Neural cell (in vitro differentiated cells): ENCODE measurements around the gene RBMS2. TPM values are rescaled to one million over a fixed set of nuclear protein-coding genes. Genes with fewer than 3 reads are reported as not detected.

Source experiments
- H2AFZ ChIP-seq: fragments of 200-600, 300-800 bp; sonication (generic), shearing (Covaris generic); 2 replicates; pipeline ENCODE4 v1.6.0; 2014; ENCODE audit warnings: low read depth, mild to moderate bottlenecking, antibody characterized with exemption, low read length, moderate library complexity
- H3F3A ChIP-seq: fragments of 200-600 bp; shearing (Covaris generic); 2 replicates; pipeline ENCODE4 v1.6.1; 2016; ENCODE audit warnings: mild to moderate bottlenecking, moderate library complexity, mixed read lengths, antibody characterized with exemption, low read length; ENCODE audit not compliant: insufficient read depth, poor library complexity, severe bottlenecking
- H3K27ac ChIP-seq: fragments of 200-600, 300-800 bp; sonication (generic), shearing (Covaris generic); 2 replicates; pipeline ENCODE4 v1.5.1; 2014; ENCODE audit warnings: mild to moderate bottlenecking, low read length, moderate library complexity
- H3K27me3 ChIP-seq: fragments of 300-800, 200-600 bp; sonication (generic), shearing (Covaris generic); 2 replicates; pipeline ENCODE4 v1.6.0; 2014; ENCODE audit warnings: mild to moderate bottlenecking, low read depth, low read length, moderate library complexity; ENCODE audit not compliant: insufficient read depth
- H3K36me3 ChIP-seq: fragments of 300-800, 200-600 bp; sonication (generic), shearing (Covaris generic); 2 replicates; pipeline ENCODE4 v1.5.1; 2014; ENCODE audit warnings: mild to moderate bottlenecking, antibody characterized with exemption, low read length, moderate library complexity; ENCODE audit not compliant: insufficient read depth
- H3K4me2 ChIP-seq: fragments of 300-800, 200-600 bp; sonication (generic), shearing (Covaris generic); 2 replicates; pipeline ENCODE4 v1.6.0; 2014; ENCODE audit warnings: mild to moderate bottlenecking, low read length
- H3K4me3 ChIP-seq: fragments of 300-800, 200-600 bp; sonication (generic), shearing (Covaris generic); 2 replicates; pipeline ENCODE4 v1.5.1; 2014; ENCODE audit warnings: mild to moderate bottlenecking, low read length, moderate library complexity
- H3K79me2 ChIP-seq: fragments of 200-600 bp; shearing (Covaris generic); replicated peaks from 2 replicates; pipeline ENCODE4 v1.6.0; 2014; ENCODE audit warnings: mild to moderate bottlenecking, low read length, moderate library complexity; ENCODE audit not compliant: insufficient read depth
- H3K9ac ChIP-seq: fragments of 300-800, 200-600 bp; sonication (generic), shearing (Covaris generic); 2 replicates; pipeline ENCODE4 v1.6.1; 2016; ENCODE audit warnings: mild to moderate bottlenecking, low read length, mixed read lengths
- H3K9me2 ChIP-seq: fragments of 200-600 bp; shearing (Covaris generic); 2 replicates; pipeline ENCODE4 v1.6.1; 2016; ENCODE audit warnings: mild to moderate bottlenecking, low read length, mixed read lengths; ENCODE audit not compliant: insufficient read depth
- H3K9me3 ChIP-seq: fragments of 200-600, 300-800 bp; sonication (generic), shearing (Covaris generic); 2 replicates; pipeline ENCODE4 v1.6.1; 2016; ENCODE audit warnings: mild to moderate bottlenecking, mixed run types, low read length, moderate library complexity, mixed read lengths
- H4K20me1 ChIP-seq: fragments of 200-600 bp; shearing (Covaris generic); 2 replicates; pipeline ENCODE4 v1.6.1; 2016; ENCODE audit warnings: mild to moderate bottlenecking, mixed run types; ENCODE audit not compliant: insufficient read depth
- EP300 ChIP-seq: fragments of 450-650 bp; conservative IDR thresholded peaks from 2 replicates; pipeline ENCODE4 v1.6.1; 2014; ENCODE audit warnings: antibody characterized with exemption, mild to moderate bottlenecking, moderate library complexity; ENCODE audit not compliant: poor library complexity, severe bottlenecking
- EZH2 ChIP-seq: fragments of 200-600, 300-800 bp; shearing (Covaris generic), sonication (generic); IDR thresholded peaks from 2 replicates; pipeline ENCODE4 v1.6.1; 2014; ENCODE audit warnings: antibody characterized with exemption, low read length, borderline replicate concordance, mild to moderate bottlenecking; ENCODE audit not compliant: insufficient read depth, poor library complexity, severe bottlenecking
- MXI1 ChIP-seq: fragments of 450-650 bp; conservative IDR thresholded peaks from 2 replicates; pipeline ENCODE4 v1.6.1; 2014; ENCODE audit warnings: antibody characterized with exemption, mild to moderate bottlenecking; ENCODE audit not compliant: poor library complexity, severe bottlenecking
- POLR2AphosphoS5 ChIP-seq: IDR thresholded peaks from 2 replicates; pipeline ENCODE4 v1.6.1; 2012
- RAD21 ChIP-seq: fragments of 450-650 bp; conservative IDR thresholded peaks from 2 replicates; pipeline ENCODE4 v1.6.1; 2014; ENCODE audit warnings: antibody characterized with exemption, mild to moderate bottlenecking, moderate library complexity
- SMC3 ChIP-seq: fragments of 450-650 bp; conservative IDR thresholded peaks from 2 replicates; pipeline ENCODE4 v1.6.1; 2014; ENCODE audit warnings: antibody characterized with exemption, mild to moderate bottlenecking, moderate library complexity; ENCODE audit not compliant: poor library complexity
- TAF1 ChIP-seq: IDR thresholded peaks from 2 replicates; pipeline ENCODE4 v1.6.1; 2012; ENCODE audit warnings: low read depth
- polyA plus RNA-seq: library from polyadenylated mRNA; depleted of rRNA; stranded (reverse); fragments of >200 nt; gene quantifications from 2 replicates; pipeline ENCODE4 v1.2.3, GENCODE V29; 2014
- TF ChIP-seq, protein P1 (sequence below): fragments of 450-650 bp; IDR thresholded peaks from 2 replicates; pipeline ENCODE4 v1.5.1; 2014; ENCODE audit warnings: antibody characterized with exemption, mild to moderate bottlenecking, moderate library complexity; ENCODE audit not compliant: poor library complexity, severe bottlenecking
- TF ChIP-seq, protein P2 (sequence below): IDR thresholded peaks from 2 replicates; pipeline ENCODE4 v1.6.1; 2012; ENCODE audit warnings: borderline replicate concordance

The RBMS2 gene
- polyA plus RNA-seq, 1 donor from 2014 or later: 2.4 TPM

DNA sequence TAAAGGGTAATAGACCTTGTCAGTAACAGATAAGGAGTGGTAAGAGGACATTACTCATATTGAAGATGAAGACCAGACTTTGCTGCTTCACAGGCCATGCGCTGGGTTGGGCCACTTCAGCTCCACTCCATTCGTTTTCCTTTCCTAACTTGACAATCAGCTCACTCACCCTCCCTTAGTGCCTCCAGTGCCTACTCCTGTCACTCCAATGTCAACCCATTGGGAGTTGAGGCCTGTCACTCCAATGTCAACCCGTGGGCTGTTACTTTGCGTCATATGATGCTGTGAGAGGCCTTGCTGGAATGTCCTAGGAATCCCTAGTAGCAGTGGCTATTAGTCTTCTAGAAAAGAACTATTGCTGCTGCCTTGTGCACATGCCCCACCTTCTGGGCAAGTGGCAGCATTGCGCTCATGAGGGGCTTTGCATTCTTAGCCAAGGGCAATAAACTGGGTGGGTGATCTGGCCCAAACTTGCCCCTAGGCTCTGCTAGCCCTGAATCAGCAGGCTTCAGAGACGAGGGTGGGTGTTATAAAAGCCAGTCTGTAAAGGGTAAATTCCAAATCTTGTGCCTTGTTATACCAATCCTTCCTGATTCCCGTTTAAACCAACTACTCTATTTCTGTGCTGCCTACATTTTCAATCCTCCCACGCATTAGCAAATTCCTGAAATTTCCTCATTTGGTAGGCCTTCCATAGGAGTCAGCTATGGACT lies 72.4 kb downstream of the RBMS2 start:
- Histone ChIP-seq H3K9me3 (no peaks in the 10 kb centered on the region), H3K9ac (no peak overlapping the region), H3K79me2 (no peaks in the 10 kb centered on the region), H2AFZ (no peak overlapping the region), H3K36me3 (no peaks in the 10 kb centered on the region), H3K4me3 (no peak overlapping the region), H4K20me1 (no peaks in the 10 kb centered on the region), H3F3A (no peaks in the 10 kb centered on the region), H3K9me2 (no peaks in the 10 kb centered on the region), H3K27ac (no peak overlapping the region), H3K4me2 (no peak overlapping the region), H3K27me3 (no peaks in the 10 kb centered on the region)
- TF ChIP-seq SMC3: peak; percentile 77
- no peak for TF ChIP-seq MXI1
- peak; percentile 25 for TF ChIP-seq TAF1
- TF ChIP-seq, protein P1, sequence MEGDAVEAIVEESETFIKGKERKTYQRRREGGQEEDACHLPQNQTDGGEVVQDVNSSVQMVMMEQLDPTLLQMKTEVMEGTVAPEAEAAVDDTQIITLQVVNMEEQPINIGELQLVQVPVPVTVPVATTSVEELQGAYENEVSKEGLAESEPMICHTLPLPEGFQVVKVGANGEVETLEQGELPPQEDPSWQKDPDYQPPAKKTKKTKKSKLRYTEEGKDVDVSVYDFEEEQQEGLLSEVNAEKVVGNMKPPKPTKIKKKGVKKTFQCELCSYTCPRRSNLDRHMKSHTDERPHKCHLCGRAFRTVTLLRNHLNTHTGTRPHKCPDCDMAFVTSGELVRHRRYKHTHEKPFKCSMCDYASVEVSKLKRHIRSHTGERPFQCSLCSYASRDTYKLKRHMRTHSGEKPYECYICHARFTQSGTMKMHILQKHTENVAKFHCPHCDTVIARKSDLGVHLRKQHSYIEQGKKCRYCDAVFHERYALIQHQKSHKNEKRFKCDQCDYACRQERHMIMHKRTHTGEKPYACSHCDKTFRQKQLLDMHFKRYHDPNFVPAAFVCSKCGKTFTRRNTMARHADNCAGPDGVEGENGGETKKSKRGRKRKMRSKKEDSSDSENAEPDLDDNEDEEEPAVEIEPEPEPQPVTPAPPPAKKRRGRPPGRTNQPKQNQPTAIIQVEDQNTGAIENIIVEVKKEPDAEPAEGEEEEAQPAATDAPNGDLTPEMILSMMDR: peak; percentile 83
- peak; percentile 6 for TF ChIP-seq POLR2AphosphoS5
- TF ChIP-seq RAD21: peak; percentile 78
- TF ChIP-seq, protein P2, sequence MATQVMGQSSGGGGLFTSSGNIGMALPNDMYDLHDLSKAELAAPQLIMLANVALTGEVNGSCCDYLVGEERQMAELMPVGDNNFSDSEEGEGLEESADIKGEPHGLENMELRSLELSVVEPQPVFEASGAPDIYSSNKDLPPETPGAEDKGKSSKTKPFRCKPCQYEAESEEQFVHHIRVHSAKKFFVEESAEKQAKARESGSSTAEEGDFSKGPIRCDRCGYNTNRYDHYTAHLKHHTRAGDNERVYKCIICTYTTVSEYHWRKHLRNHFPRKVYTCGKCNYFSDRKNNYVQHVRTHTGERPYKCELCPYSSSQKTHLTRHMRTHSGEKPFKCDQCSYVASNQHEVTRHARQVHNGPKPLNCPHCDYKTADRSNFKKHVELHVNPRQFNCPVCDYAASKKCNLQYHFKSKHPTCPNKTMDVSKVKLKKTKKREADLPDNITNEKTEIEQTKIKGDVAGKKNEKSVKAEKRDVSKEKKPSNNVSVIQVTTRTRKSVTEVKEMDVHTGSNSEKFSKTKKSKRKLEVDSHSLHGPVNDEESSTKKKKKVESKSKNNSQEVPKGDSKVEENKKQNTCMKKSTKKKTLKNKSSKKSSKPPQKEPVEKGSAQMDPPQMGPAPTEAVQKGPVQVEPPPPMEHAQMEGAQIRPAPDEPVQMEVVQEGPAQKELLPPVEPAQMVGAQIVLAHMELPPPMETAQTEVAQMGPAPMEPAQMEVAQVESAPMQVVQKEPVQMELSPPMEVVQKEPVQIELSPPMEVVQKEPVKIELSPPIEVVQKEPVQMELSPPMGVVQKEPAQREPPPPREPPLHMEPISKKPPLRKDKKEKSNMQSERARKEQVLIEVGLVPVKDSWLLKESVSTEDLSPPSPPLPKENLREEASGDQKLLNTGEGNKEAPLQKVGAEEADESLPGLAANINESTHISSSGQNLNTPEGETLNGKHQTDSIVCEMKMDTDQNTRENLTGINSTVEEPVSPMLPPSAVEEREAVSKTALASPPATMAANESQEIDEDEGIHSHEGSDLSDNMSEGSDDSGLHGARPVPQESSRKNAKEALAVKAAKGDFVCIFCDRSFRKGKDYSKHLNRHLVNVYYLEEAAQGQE: no peak
- no peak for TF ChIP-seq EZH2
- TF ChIP-seq EP300: peak; percentile 52

- no peaks in the 10 kb centered on the region for H3K27me3 ChIP-seq
Observed at GRCh38 chr12:56596815-56597214, 75.2 kb downstream of the RBMS2 start.

More at GRCh38 chr12:56596815-56597214, 75.2 kb downstream of the RBMS2 start:
- Histone ChIP-seq H4K20me1 (no peaks in the 10 kb centered on the region), H3K9ac (no peak overlapping the region), H3K9me3 (no peaks in the 10 kb centered on the region), H3K27ac (no peak overlapping the region), H3K4me3 (no peak overlapping the region), H3F3A (no peaks in the 10 kb centered on the region), H3K4me2 (no peak overlapping the region), H2AFZ (no peak overlapping the region), H3K36me3 (no peaks in the 10 kb centered on the region), H3K79me2 (no peaks in the 10 kb centered on the region), H3K9me2 (no peaks in the 10 kb centered on the region)
- TF ChIP-seq EP300 (no peak), SMC3 (no peak), RAD21 (no peak), POLR2AphosphoS5 (no peak), MXI1 (no peak), TAF1 (no peak), EZH2 (no peak)
- TF ChIP-seq, protein P1: no peak
- TF ChIP-seq, protein P2: no peak
